ENCODE measurements around the gene ERF. TPM values are rescaled to one million over a fixed set of nuclear protein-coding genes. Genes with fewer than 3 reads are reported as not detected.

Gene ERF
- total RNA-seq, 1 donor from 2014 or later: 64.5 TPM

GRCh38 chr19:42251572-42252358 lies 3.2 kb downstream of the ERF start:
- Mint-ChIP-seq H3K27me3 (ENCODE audit: low read depth) (no peaks in the 10 kb centered on the region), H3K4me3 (ENCODE audit: unreplicated experiment) (peak overlapping the region; percentile 97), H3K36me3 (ENCODE audit: low read depth) (peaks cover 4% of the 10 kb centered on the region), H3K9me3 (ENCODE audit: low read depth) (no peaks in the 10 kb centered on the region), H3K27ac (ENCODE audit: unreplicated experiment) (peak overlapping the region; percentile 93), H3K4me1 (ENCODE audit: low read depth) (peaks cover 47% of the 10 kb centered on the region)
- no peak for DNase-seq (ENCODE audit: low spot score)
- no peak for TF ChIP-seq CTCF (IDR thresholded peaks at IDR 0.05)

GRCh38 chr19:42250666-42251531 lies 4.0 kb downstream of the ERF start:
- H3K36me3 Mint-ChIP-seq (ENCODE audit: low read depth): peaks cover 4% of the 10 kb centered on the region
- no peak for TF ChIP-seq CTCF (IDR thresholded peaks at IDR 0.05)
- H3K4me3 Mint-ChIP-seq (ENCODE audit: unreplicated experiment): peak overlapping the region; percentile 49
- peak overlapping the region; percentile 80 for H3K27ac Mint-ChIP-seq (ENCODE audit: unreplicated experiment)
- H3K9me3 Mint-ChIP-seq (ENCODE audit: low read depth): no peaks in the 10 kb centered on the region
- H3K27me3 Mint-ChIP-seq (ENCODE audit: low read depth): no peaks in the 10 kb centered on the region
- H3K4me1 Mint-ChIP-seq (ENCODE audit: low read depth): peaks cover 47% of the 10 kb centered on the region
- DNase-seq (ENCODE audit: low spot score): no peak

- peak overlapping the region; percentile 49 for H3K4me3 Mint-ChIP-seq (ENCODE audit: unreplicated experiment)
- H3K27ac Mint-ChIP-seq (ENCODE audit: unreplicated experiment): peak overlapping the region; percentile 80
- H3K9me3 Mint-ChIP-seq (ENCODE audit: low read depth): no peaks in the 10 kb centered on the region
- H3K27me3 Mint-ChIP-seq (ENCODE audit: low read depth): no peaks in the 10 kb centered on the region
- peaks cover 51% of the 10 kb centered on the region for H3K4me1 Mint-ChIP-seq (ENCODE audit: low read depth)
- peaks cover 4% of the 10 kb centered on the region for H3K36me3 Mint-ChIP-seq (ENCODE audit: low read depth)
- no peak for TF ChIP-seq CTCF (IDR thresholded peaks at IDR 0.05)
- DNase-seq (ENCODE audit: low spot score): no peak
These were observed 4.7 kb downstream of the ERF start for GRCh38 chr19:42250183-42250665.

GRCh38 chr19:42249769-42250168 lies 5.2 kb downstream of the ERF start:
- DNase-seq (ENCODE audit: low spot score): no peak
- H3K36me3 Mint-ChIP-seq (ENCODE audit: low read depth): peaks cover 4% of the 10 kb centered on the region
- TF ChIP-seq CTCF (IDR thresholded peaks at IDR 0.05): no peak
- no peak overlapping the region for H3K4me3 Mint-ChIP-seq (ENCODE audit: unreplicated experiment)
- H3K4me1 Mint-ChIP-seq (ENCODE audit: low read depth): peaks cover 55% of the 10 kb centered on the region
- no peaks in the 10 kb centered on the region for H3K9me3 Mint-ChIP-seq (ENCODE audit: low read depth)
- no peaks in the 10 kb centered on the region for H3K27me3 Mint-ChIP-seq (ENCODE audit: low read depth)
- peak overlapping the region; percentile 80 for H3K27ac Mint-ChIP-seq (ENCODE audit: unreplicated experiment)

- H3K4me1 Mint-ChIP-seq (ENCODE audit: low read depth): peaks cover 61% of the 10 kb centered on the region
- peak overlapping the region; percentile 80 for H3K27ac Mint-ChIP-seq (ENCODE audit: unreplicated experiment)
- TF ChIP-seq CTCF (IDR thresholded peaks at IDR 0.05): no peak
These were observed 5.7 kb downstream of the ERF start for GRCh38 chr19:42249149-42249750.

More at GRCh38 chr19:42249149-42249750, 5.7 kb downstream of the ERF start:
- DNase-seq (ENCODE audit: low spot score): no peak
- peaks cover 4% of the 10 kb centered on the region for H3K36me3 Mint-ChIP-seq (ENCODE audit: low read depth)
- H3K4me3 Mint-ChIP-seq (ENCODE audit: unreplicated experiment): no peak overlapping the region
- H3K9me3 Mint-ChIP-seq (ENCODE audit: low read depth): no peaks in the 10 kb centered on the region
- no peaks in the 10 kb centered on the region for H3K27me3 Mint-ChIP-seq (ENCODE audit: low read depth)

Measured in chondrocyte (in vitro differentiated cells).